ENCODE results near the gene CA10. TPM values are rescaled to one million over a fixed set of nuclear protein-coding genes. Genes with fewer than 3 reads are reported as not detected.

CA10 gene
- total and polyA plus RNA-seq, 9 of the 15 experiments (the other 6 are each of a cell fraction or from before 2014, with no cell fraction given) = not detected

- Histone ChIP-seq H3K36me3 (ENCODE audit: control insufficient read depth, insufficient read depth, low read length) (no peaks in the 10 kb centered on the region), H3K4me3 (no peak overlapping the region), H3K27me3 (ENCODE audit: control insufficient read depth in 2 of 2, insufficient read depth in 2 of 2, low read length in 2 of 2) (no peaks in the 10 kb centered on the region), H3K9me1 (ENCODE audit: control insufficient read depth, insufficient read depth, low read length) (no peaks in the 10 kb centered on the region), H3K4me1 (replicated peaks in 1 of 2; ENCODE audit: control insufficient read depth in 2 of 2, insufficient read depth in 2 of 2, low read length in 2 of 2) (no peaks in the 10 kb centered on the region), H3K9me3 (replicated peaks; ENCODE audit: control insufficient read depth, insufficient read depth, low read depth, low read length) (no peaks in the 10 kb centered on the region), H3K79me2 (ENCODE audit: control insufficient read depth, insufficient read depth, low read length) (no peaks in the 10 kb centered on the region), H3K4me2 (ENCODE audit: insufficient read depth, low read length) (no peak overlapping the region), H3K27ac (ENCODE audit: extremely low read depth, low read depth, low read length) (no peak overlapping the region), H4K20me1 (replicated peaks; ENCODE audit: control insufficient read depth, insufficient read depth, low read length) (no peaks in the 10 kb centered on the region), H2AFZ (ENCODE audit: low read depth, low read length) (no peak overlapping the region), H3K9ac (ENCODE audit: insufficient read depth in 1 of 2, low read depth in 2 of 2, low read length in 2 of 2) (no peak overlapping the region)
- FAIRE-seq (no peak), ATAC-seq (no peak), DNase-seq (ENCODE audit: extremely low read depth in 1 of 4, low spot score in 3 of 4) (no peak)
- TF ChIP-seq PATZ1 (CRISPR knock-in tag; IDR thresholded peaks at IDR 0.05; ENCODE audit: borderline replicate concordance) (no peak), ZNF134 (CRISPR knock-in tag; conservative IDR thresholded peaks at IDR 0.05) (no peak), PRDM10 (IDR thresholded peaks at IDR 0.05; ENCODE audit: partially characterized antibody) (no peak), CCAR2 (IDR thresholded peaks at IDR 0.05; ENCODE audit: low read depth, low read length) (no peak), HDAC1 (IDR thresholded peaks at IDR 0.05) (no peak), NFE2 (IDR thresholded peaks at IDR 0.05; ENCODE audit: low read depth) (no peak), SRSF3 (IDR thresholded peaks at IDR 0.05; ENCODE audit: insufficient read depth, low read length) (no peak), POLR2AphosphoS2 (IDR thresholded peaks at IDR 0.05; ENCODE audit: low read length) (no peak), ETS1 (conservative IDR thresholded peaks at IDR 0.05; ENCODE audit: control insufficient read depth, low read depth, low read length) (no peak), TEAD2 (tag; IDR thresholded peaks at IDR 0.05) (no peak), BRCA1 (IDR thresholded peaks at IDR 0.05) (no peak), BRCA1 (CRISPR knock-in tag; IDR thresholded peaks at IDR 0.05) (no peak), U2AF2 (optimal IDR thresholded peaks at IDR 0.05; ENCODE audit: low read depth, low read length) (no peak), CEBPG (CRISPR knock-in tag; IDR thresholded peaks at IDR 0.05) (no peak), CEBPG (tag; conservative IDR thresholded peaks at IDR 0.05 in 1 of 2, IDR thresholded peaks at IDR 0.05 in 1 of 2) (no peak), ILF3 (IDR thresholded peaks at IDR 0.05; ENCODE audit: borderline replicate concordance) (no peak), ZNF644 (tag; IDR thresholded peaks at IDR 0.05; ENCODE audit: low read depth) (no peak)
- intact Hi-C loops (cut with micrococcal nuclease) = no loop called here
- WGBS (ENCODE audit: insufficient coverage, low coverage, missing lambda C conversion rate) = 0% methylated on average over 4 of the region's 4 CpGs
- CTCF ChIA-PET (ENCODE audit: low intra/inter-chr PET ratio) = no interaction called here
- POLR2A ChIA-PET = interaction anchor here (0.7 kb wide), 1 partner anchor 29 kb away, joined by 3 read pairs; no protein-coding TSS in a partner anchor
- no TSS peak for BruUV-seq (replicated peaks)
- in situ Hi-C loops (cut with MboI) = no loop called here
These were observed 4.0 kb downstream of the CA10 start for GRCh38 chr17:52154466-52154865.

All from K562 (cell line).